ENCODE data around the gene PROKR1. TPM values are rescaled to one million over a fixed set of nuclear protein-coding genes. Genes with fewer than 3 reads are reported as not detected.

The PROKR1 gene
- total RNA-seq, 1 experiment from 2014 or later, result not detected

DNA sequence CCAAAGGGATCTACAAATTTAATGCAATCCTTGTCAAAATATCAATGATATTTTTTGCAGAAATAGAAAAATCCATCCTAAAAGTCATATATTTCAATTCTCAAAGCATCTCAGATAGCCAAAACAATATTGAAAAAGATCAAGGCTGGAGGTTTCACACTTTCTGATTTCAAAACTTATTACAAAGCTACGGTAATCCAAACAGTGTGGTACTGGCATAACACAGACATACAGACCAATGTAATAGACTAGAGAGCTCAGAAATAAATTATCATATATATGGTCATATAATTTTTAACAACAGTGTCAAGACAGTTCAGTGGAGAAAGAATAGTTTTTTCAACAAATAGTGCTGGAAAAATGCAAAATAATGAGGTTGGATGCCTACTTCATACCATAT, 40.3 kb upstream of the PROKR1 start:
- no TSS peak for BruUV-seq (replicated peaks)
- intact Hi-C loops (cut with micrococcal nuclease), result no loop called here
- DNase-seq (ENCODE audit: low read depth, low spot score) (no peak), ATAC-seq (no peak)
- ChIA-PET POLR2A (no interaction called here), RAD21 (ENCODE audit: low non-redundant PET in 1 of 2, low total read pairs in 2 of 2, uncharacterized antibody in 2 of 2, unreplicated experiment in 2 of 2) (no interaction called here), CTCF (no interaction called here)
- H2AFZ ChIP-seq (ENCODE audit: low read depth, low read length, poor library complexity, severe bottlenecking), result no peak overlapping the region
- H3K9me2 ChIP-seq (ENCODE audit: insufficient read depth), result no peaks in the 10 kb centered on the region
- H3K27ac ChIP-seq (ENCODE audit: low read depth, low read length), result no peak overlapping the region
- no peak for TF ChIP-seq EZH2phosphoT487 (IDR thresholded peaks at IDR 0.05; ENCODE audit: borderline replicate concordance)
- TF ChIP-seq CBX3 (IDR thresholded peaks at IDR 0.05; ENCODE audit: low read depth), result 0 out of 2 replicates have a peak, but pooled peaks have one; percentile 28
- TF ChIP-seq ELF1 (IDR thresholded peaks at IDR 0.05; ENCODE audit: borderline replicate concordance, low read depth), result no peak
- TF ChIP-seq POLR2A (IDR thresholded peaks at IDR 0.05; ENCODE audit: borderline replicate concordance, extremely low read depth, insufficient read depth, insufficient read length), result no peak
- TF ChIP-seq, protein P1, sequence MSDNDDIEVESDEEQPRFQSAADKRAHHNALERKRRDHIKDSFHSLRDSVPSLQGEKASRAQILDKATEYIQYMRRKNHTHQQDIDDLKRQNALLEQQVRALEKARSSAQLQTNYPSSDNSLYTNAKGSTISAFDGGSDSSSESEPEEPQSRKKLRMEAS (IDR thresholded peaks at IDR 0.05), result no peak
- peaks cover 0 to 11% of the 10 kb centered on the region in 2 experiments; a peak in 1 of 4 replicates for H3K9me3 ChIP-seq (ENCODE audit: control insufficient read depth in 1 of 2, insufficient read depth in 1 of 2, low read depth in 1 of 2, low read length in 2 of 2)
- H3K4me1 ChIP-seq (ENCODE audit: control insufficient read depth in 1 of 2, insufficient read depth in 2 of 2, low read length in 2 of 2), result no peaks in the 10 kb centered on the region
- no peak overlapping the region for H3K9ac ChIP-seq (ENCODE audit: low read length)
- H4K20me1 ChIP-seq (ENCODE audit: insufficient read depth), result no peaks in the 10 kb centered on the region
- no peak overlapping the region for H3K4me3 ChIP-seq (replicated peaks in 1 of 2; ENCODE audit: low read depth in 1 of 2, low read length in 2 of 2)
- H3K4me2 ChIP-seq (ENCODE audit: low read length), result no peak overlapping the region
- no peaks in the 10 kb centered on the region for H3K27me3 ChIP-seq (ENCODE audit: insufficient read depth, low read length)
- H3K79me2 ChIP-seq (ENCODE audit: insufficient read depth, low read length), result no peaks in the 10 kb centered on the region
- no peaks in the 10 kb centered on the region for H3K36me3 ChIP-seq (ENCODE audit: control insufficient read depth in 1 of 2, insufficient read depth in 2 of 2, low read length in 2 of 2)

GRCh38 chr2:68604077-68604476, 39.3 kb upstream of the PROKR1 start:
- Histone ChIP-seq H3K36me3 (ENCODE audit: control insufficient read depth in 1 of 2, insufficient read depth in 2 of 2, low read length in 2 of 2) (no peaks in the 10 kb centered on the region), H3K79me2 (ENCODE audit: insufficient read depth, low read length) (no peaks in the 10 kb centered on the region), H2AFZ (ENCODE audit: low read depth, low read length, poor library complexity, severe bottlenecking) (no peak overlapping the region), H3K27ac (ENCODE audit: low read depth, low read length) (no peak overlapping the region), H3K9ac (ENCODE audit: low read length) (no peak overlapping the region), H3K4me3 (replicated peaks in 1 of 2; ENCODE audit: low read depth in 1 of 2, low read length in 2 of 2) (no peak overlapping the region), H4K20me1 (ENCODE audit: insufficient read depth) (no peaks in the 10 kb centered on the region), H3K9me3 (ENCODE audit: control insufficient read depth in 1 of 2, insufficient read depth in 1 of 2, low read depth in 1 of 2, low read length in 2 of 2) (peaks cover 0 to 11% of the 10 kb centered on the region in 2 experiments; a peak in 1 of 4 replicates), H3K9me2 (ENCODE audit: insufficient read depth) (no peaks in the 10 kb centered on the region), H3K4me1 (ENCODE audit: control insufficient read depth in 1 of 2, insufficient read depth in 2 of 2, low read length in 2 of 2) (no peaks in the 10 kb centered on the region), H3K27me3 (ENCODE audit: insufficient read depth, low read length) (no peaks in the 10 kb centered on the region), H3K4me2 (ENCODE audit: low read length) (no peak overlapping the region)
- intact Hi-C loops (cut with micrococcal nuclease), result no loop called here
- TF ChIP-seq FOSL1 (IDR thresholded peaks at IDR 0.05; ENCODE audit: low read depth), result no peak
- TF ChIP-seq, protein P2, sequence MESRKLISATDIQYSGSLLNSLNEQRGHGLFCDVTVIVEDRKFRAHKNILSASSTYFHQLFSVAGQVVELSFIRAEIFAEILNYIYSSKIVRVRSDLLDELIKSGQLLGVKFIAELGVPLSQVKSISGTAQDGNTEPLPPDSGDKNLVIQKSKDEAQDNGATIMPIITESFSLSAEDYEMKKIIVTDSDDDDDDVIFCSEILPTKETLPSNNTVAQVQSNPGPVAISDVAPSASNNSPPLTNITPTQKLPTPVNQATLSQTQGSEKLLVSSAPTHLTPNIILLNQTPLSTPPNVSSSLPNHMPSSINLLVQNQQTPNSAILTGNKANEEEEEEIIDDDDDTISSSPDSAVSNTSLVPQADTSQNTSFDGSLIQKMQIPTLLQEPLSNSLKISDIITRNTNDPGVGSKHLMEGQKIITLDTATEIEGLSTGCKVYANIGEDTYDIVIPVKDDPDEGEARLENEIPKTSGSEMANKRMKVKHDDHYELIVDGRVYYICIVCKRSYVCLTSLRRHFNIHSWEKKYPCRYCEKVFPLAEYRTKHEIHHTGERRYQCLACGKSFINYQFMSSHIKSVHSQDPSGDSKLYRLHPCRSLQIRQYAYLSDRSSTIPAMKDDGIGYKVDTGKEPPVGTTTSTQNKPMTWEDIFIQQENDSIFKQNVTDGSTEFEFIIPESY (IDR thresholded peaks at IDR 0.05; ENCODE audit: extremely low read depth, insufficient replicate concordance, low read length), result no peak
- no peak for TF ChIP-seq SIN3A (IDR thresholded peaks at IDR 0.05; ENCODE audit: low read depth)
- TF ChIP-seq RAD21 (IDR thresholded peaks at IDR 0.05; ENCODE audit: low read depth), result no peak
- no peak for TF ChIP-seq ZFX (IDR thresholded peaks at IDR 0.05)
- no peak for TF ChIP-seq EZH2phosphoT487 (IDR thresholded peaks at IDR 0.05; ENCODE audit: borderline replicate concordance)
- TF ChIP-seq TCF7L2 (IDR thresholded peaks at IDR 0.05; ENCODE audit: borderline replicate concordance, extremely low read depth, insufficient read depth, insufficient read length), result no peak
- no peak for TF ChIP-seq REST (IDR thresholded peaks at IDR 0.05; ENCODE audit: low read depth)
- BruUV-seq (replicated peaks), result no TSS peak
- DNase-seq (ENCODE audit: low read depth, low spot score) (no peak), ATAC-seq (no peak)
- ChIA-PET POLR2A (no interaction called here), CTCF (interaction anchor here (1.2 kb wide), 1 partner anchor 9 kb away, joined by 3 read pairs; no protein-coding TSS in a partner anchor), RAD21 (ENCODE audit: low non-redundant PET in 1 of 2, low total read pairs in 2 of 2, uncharacterized antibody in 2 of 2, unreplicated experiment in 2 of 2) (no interaction called here)

Data from HCT116 (cell line).